Suprapubic skin (tissue), 4 donors: ENCODE measurements around the gene SIPA1L3. TPM values are rescaled to one million over a fixed set of nuclear protein-coding genes. Genes with fewer than 3 reads are reported as not detected.

ENCODE experiments used
- DNase-seq, 2 donors: peaks; one replicate each; pipeline ENCODE4 v3.0.0-alpha.2; 2019; ENCODE audit warnings: low spot score in 2 of 2
- H3K27ac ChIP-seq: fragments of 200-600 bp; sonication (generic); one replicate; pipeline ENCODE4 v1.5.1; 2019
- H3K27me3 ChIP-seq: fragments of 200-600 bp; sonication (generic); one replicate; pipeline ENCODE4 v1.5.1; 2019
- H3K36me3 ChIP-seq: fragments of 200-600 bp; sonication (generic); one replicate; pipeline ENCODE4 v1.5.1; 2019
- H3K4me1 ChIP-seq: fragments of 200-600 bp; sonication (generic); one replicate; pipeline ENCODE4 v1.5.1; 2019
- H3K4me3 ChIP-seq: fragments of 200-600 bp; sonication (generic); one replicate; pipeline ENCODE4 v1.5.1; 2019; ENCODE audit warnings: mild to moderate bottlenecking
- H3K9me3 ChIP-seq: fragments of 200-600 bp; sonication (generic); one replicate; pipeline ENCODE4 v1.5.1; 2019
- CTCF ChIP-seq, 2 donors: fragments of 200-600 bp in 1 of 2; fragments of 450-650 bp in 1 of 2; sonication (generic) in 1 of 2; IDR thresholded peaks; one replicate each; pipeline ENCODE4 v1.5.1; 2016 to 2019; ENCODE audit warnings: antibody characterized with exemption in 2 of 2, mild to moderate bottlenecking in 1 of 2, moderate library complexity in 1 of 2
- EP300 ChIP-seq: sonication (generic); formaldehyde crosslinking; IDR thresholded peaks from one replicate; pipeline ENCODE4 v1.6.1; 2017; ENCODE audit warnings: antibody characterized with exemption
- POLR2A ChIP-seq, 2 donors: fragments of 450-650 bp; IDR thresholded peaks; one replicate each; pipeline ENCODE4 v1.6.1; 2017; ENCODE audit warnings: antibody characterized with exemption in 2 of 2, mild to moderate bottlenecking in 2 of 2, moderate library complexity in 2 of 2
- POLR2AphosphoS5 ChIP-seq, 3 donors: sonication (generic); formaldehyde crosslinking; IDR thresholded peaks; one replicate each; pipeline ENCODE4 v1.6.1; 2017; ENCODE audit warnings: antibody characterized with exemption in 3 of 3
- WGBS: methylation state at CpG from one replicate; pipeline ENCODE4 v1.1.5; 2018; 5-methylcytosine and 5-hydroxymethylcytosine counted together
- total RNA-seq, 4 donors: library from RNA; depleted of rRNA; stranded (reverse); fragments of >200 nt; gene quantifications; one replicate each; pipeline ENCODE4 v1.1.0, GENCODE V29; 2016

The SIPA1L3 gene
- total RNA-seq, 4 donors from 2014 or later, result 52.6 to 92.1 (median 81.8) TPM

GRCh38 chr19:38163419-38164290, 256.6 kb downstream of the SIPA1L3 start:
- H3K27ac ChIP-seq, result no peak overlapping the region
- TF ChIP-seq CTCF (IDR thresholded peaks at IDR 0.05), result no peak
- TF ChIP-seq EP300, result no peak
- TF ChIP-seq POLR2A (IDR thresholded peaks at IDR 0.05), result no peak
- no peak for TF ChIP-seq POLR2AphosphoS5 (IDR thresholded peaks at IDR 0.05)

GRCh38 chr19:38164526-38164925, 257.5 kb downstream of the SIPA1L3 start:
- no peak for DNase-seq
- no peak overlapping the region for H3K27ac ChIP-seq
- TF ChIP-seq POLR2A (IDR thresholded peaks at IDR 0.05), result no peak
- TF ChIP-seq CTCF (IDR thresholded peaks at IDR 0.05), result no peak
- no peak for TF ChIP-seq EP300
- TF ChIP-seq POLR2AphosphoS5 (IDR thresholded peaks at IDR 0.05), result no peak
- no peaks in the 10 kb centered on the region for H3K27me3 ChIP-seq
- H3K9me3 ChIP-seq, result peaks cover 4% of the 10 kb centered on the region
- 96% methylated on average over 24 of the region's 25 CpGs for WGBS
- H3K36me3 ChIP-seq, result peaks cover 74% of the 10 kb centered on the region
- no peaks in the 10 kb centered on the region for H3K4me1 ChIP-seq
- H3K4me3 ChIP-seq, result no peak overlapping the region

More at GRCh38 chr19:38163419-38164290, 256.6 kb downstream of the SIPA1L3 start:
- Histone ChIP-seq H3K27me3 (no peaks in the 10 kb centered on the region), H3K9me3 (peaks cover 4% of the 10 kb centered on the region), H3K36me3 (peaks cover 79% of the 10 kb centered on the region), H3K4me3 (no peak overlapping the region), H3K4me1 (no peaks in the 10 kb centered on the region)
- no peak for DNase-seq
- 95% methylated on average over 23 of the region's 23 CpGs for WGBS

- H3K9me3 ChIP-seq, result peaks cover 4% of the 10 kb centered on the region
- H3K4me1 ChIP-seq, result no peaks in the 10 kb centered on the region
- TF ChIP-seq POLR2A (IDR thresholded peaks at IDR 0.05), result no peak
- TF ChIP-seq CTCF (IDR thresholded peaks at IDR 0.05), result no peak
- TF ChIP-seq POLR2AphosphoS5 (IDR thresholded peaks at IDR 0.05), result no peak
- TF ChIP-seq EP300, result no peak
- WGBS, result 92% methylated on average over 6 of the region's 6 CpGs
- H3K27me3 ChIP-seq, result no peaks in the 10 kb centered on the region
- DNase-seq, result no peak
- H3K27ac ChIP-seq, result no peak overlapping the region
- H3K36me3 ChIP-seq, result peaks cover 70% of the 10 kb centered on the region
- H3K4me3 ChIP-seq, result no peak overlapping the region
These were observed 258.3 kb downstream of the SIPA1L3 start for GRCh38 chr19:38165335-38165734.

GRCh38 chr19:38168637-38169036, 261.6 kb downstream of the SIPA1L3 start:
- H3K4me3 ChIP-seq, result no peak overlapping the region
- TF ChIP-seq CTCF (IDR thresholded peaks at IDR 0.05) (no peak), POLR2AphosphoS5 (IDR thresholded peaks at IDR 0.05) (no peak), POLR2A (IDR thresholded peaks at IDR 0.05) (no peak), EP300 (no peak)
- DNase-seq, result no peak
- H3K9me3 ChIP-seq, result no peaks in the 10 kb centered on the region
- no peak overlapping the region for H3K27ac ChIP-seq
- peaks cover 5% of the 10 kb centered on the region for H3K4me1 ChIP-seq
- H3K36me3 ChIP-seq, result peaks cover 52% of the 10 kb centered on the region
- no peaks in the 10 kb centered on the region for H3K27me3 ChIP-seq
- 84% methylated on average over 4 of the region's 4 CpGs for WGBS

- TF ChIP-seq POLR2A (IDR thresholded peaks at IDR 0.05) (no peak), CTCF (IDR thresholded peaks at IDR 0.05) (no peak), EP300 (no peak), POLR2AphosphoS5 (IDR thresholded peaks at IDR 0.05) (no peak)
- H3K36me3 ChIP-seq, result peaks cover 35% of the 10 kb centered on the region
- 66% methylated on average over 4 of the region's 12 CpGs for WGBS
- H3K4me1 ChIP-seq, result peaks cover 7% of the 10 kb centered on the region
- H3K27me3 ChIP-seq, result no peaks in the 10 kb centered on the region
- no peak overlapping the region for H3K4me3 ChIP-seq
- DNase-seq, result no peak
- H3K27ac ChIP-seq, result no peak overlapping the region
- H3K9me3 ChIP-seq, result no peaks in the 10 kb centered on the region
These were observed 263.3 kb downstream of the SIPA1L3 start for GRCh38 chr19:38170334-38170733.
